Left forelimb (tissue), 1 donor: ENCODE measurements around the gene ERF.

Experiments
- DNase-seq: peaks from one replicate; pipeline ENCODE4 v3.0.0-alpha.2; 2018; ENCODE audit warnings: low spot score

ERF gene

GRCh38 chr19:42254850-42255765 lies at the start of gene ERF:
ERF (minus strand) TSS chr19:42255128; CDS start chr19:42254999, 129 bp downstream.
- DNase-seq = peak; percentile 99

- no peak for DNase-seq
These were observed 48.9 kb upstream of the ERF start for GRCh38 chr19:42303876-42304275.

GRCh38 chr19:42303101-42303464 lies 48.2 kb upstream of the ERF start:
- DNase-seq = no peak

- DNase-seq = peak; percentile 64
These were observed 46.8 kb upstream of the ERF start, which contains the start of gene PRR19 for GRCh38 chr19:42301646-42302203. PRR19 (plus strand) TSS chr19:42302132; CDS start chr19:42309585, 7,453 bp downstream.

- DNase-seq = peak; percentile 60
These were observed 42.1 kb upstream of the ERF start for GRCh38 chr19:42297039-42297438.

GRCh38 chr19:42295831-42296525 lies 41.0 kb upstream of the ERF start:
- DNase-seq = peak; percentile 87

- no peak for DNase-seq
These were observed 40.4 kb upstream of the ERF start for GRCh38 chr19:42295342-42295741.

- DNase-seq = peak; percentile 62
These were observed 39.7 kb upstream of the ERF start for GRCh38 chr19:42294471-42295137.

- peak; percentile 66 for DNase-seq
These were observed 39.0 kb upstream of the ERF start for GRCh38 chr19:42293948-42294347.

- no peak for DNase-seq
These were observed 38.6 kb upstream of the ERF start for GRCh38 chr19:42293540-42293939.

GRCh38 chr19:42292963-42293362 lies 38.0 kb upstream of the ERF start:
- peak; percentile 59 for DNase-seq

GRCh38 chr19:42292042-42292960 lies 37.4 kb upstream of the ERF start:
- DNase-seq = peak; percentile 61

- peak; percentile 67 for DNase-seq
These were observed 36.5 kb upstream of the ERF start for GRCh38 chr19:42291435-42291810.

GRCh38 chr19:42290523-42291434 lies 35.9 kb upstream of the ERF start:
- DNase-seq = peak; percentile 62

GRCh38 chr19:42290136-42290522 lies 35.2 kb upstream of the ERF start:
- DNase-seq = no peak

- DNase-seq = no peak
These were observed 34.7 kb upstream of the ERF start for GRCh38 chr19:42289556-42290041.

- no peak for DNase-seq
These were observed 34.1 kb upstream of the ERF start for GRCh38 chr19:42288881-42289555.

- DNase-seq = no peak
These were observed 33.5 kb upstream of the ERF start for GRCh38 chr19:42288387-42288786.

- DNase-seq = peak; percentile 55
These were observed 32.8 kb upstream of the ERF start for GRCh38 chr19:42287827-42288107.
